CMK (cell line): ENCODE results near the gene B3GLCT.
"Not testable (repeated sequence)": the region's sequence is repeated elsewhere in the genome, so short reads cannot be mapped to it uniquely, and the experiment has no call there.

Experiments used
- DNase-seq: peaks from one replicate; pipeline ENCODE4 v3.0.0-alpha.2; 2010; ENCODE audit warnings: low read depth

Gene B3GLCT

DNA sequence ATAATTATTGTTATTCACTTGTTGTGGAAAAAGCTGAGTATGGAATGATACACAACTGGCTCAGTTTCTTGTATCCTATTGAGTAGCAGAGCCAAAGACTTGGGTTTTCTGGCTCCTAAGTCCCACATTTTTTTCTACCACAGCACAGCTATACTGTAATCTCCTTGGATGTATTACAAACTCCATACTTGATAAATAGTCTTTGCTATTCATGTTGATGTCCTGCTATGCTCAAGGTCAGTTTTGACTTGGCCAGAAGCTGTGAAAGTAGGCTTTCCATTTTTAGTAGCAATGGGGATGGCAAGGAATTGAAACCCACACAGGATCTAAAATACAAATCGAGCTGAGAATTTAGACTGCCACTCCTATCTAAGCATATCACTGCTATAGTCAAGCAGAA is 79.1 kb downstream of the B3GLCT start:
- no peak for DNase-seq

GRCh38 chr13:31282741-31283455 is 83.1 kb downstream of the B3GLCT start:
- DNase-seq: no peak

GRCh38 chr13:31286930-31287329 is 87.2 kb downstream of the B3GLCT start:
- no peak for DNase-seq

GRCh38 chr13:31301119-31301518 is 101.3 kb downstream of the B3GLCT start:
- no peak for DNase-seq

- DNase-seq: no peak
Measured at GRCh38 chr13:31310356-31310755, 110.6 kb downstream of the B3GLCT start.

DNA sequence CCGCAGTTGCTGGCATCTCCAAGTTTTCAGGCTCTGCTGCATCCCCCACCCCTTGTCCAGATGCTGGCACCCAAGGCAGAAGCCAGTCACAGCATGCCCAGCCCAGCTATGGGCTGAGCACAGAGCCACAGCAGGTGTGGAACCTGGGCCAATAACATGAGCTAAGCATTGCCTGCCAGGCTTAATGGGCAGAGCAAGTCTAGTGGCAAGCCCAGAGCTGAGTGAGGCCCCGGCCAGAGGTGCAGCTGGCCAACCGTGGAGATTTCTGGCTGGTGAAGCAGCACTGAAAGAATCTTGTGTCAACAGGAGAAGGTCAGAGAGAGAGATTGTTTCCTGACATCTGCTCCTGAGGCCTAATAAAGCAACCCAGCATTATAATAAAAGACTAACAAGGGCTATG is 111.0 kb downstream of the B3GLCT start:
- DNase-seq: no peak

GRCh38 chr13:31311921-31312320 is 112.1 kb downstream of the B3GLCT start:
- DNase-seq: peak; percentile 4

GRCh38 chr13:31314961-31315360 is 115.2 kb downstream of the B3GLCT start:
- DNase-seq: no peak

DNA sequence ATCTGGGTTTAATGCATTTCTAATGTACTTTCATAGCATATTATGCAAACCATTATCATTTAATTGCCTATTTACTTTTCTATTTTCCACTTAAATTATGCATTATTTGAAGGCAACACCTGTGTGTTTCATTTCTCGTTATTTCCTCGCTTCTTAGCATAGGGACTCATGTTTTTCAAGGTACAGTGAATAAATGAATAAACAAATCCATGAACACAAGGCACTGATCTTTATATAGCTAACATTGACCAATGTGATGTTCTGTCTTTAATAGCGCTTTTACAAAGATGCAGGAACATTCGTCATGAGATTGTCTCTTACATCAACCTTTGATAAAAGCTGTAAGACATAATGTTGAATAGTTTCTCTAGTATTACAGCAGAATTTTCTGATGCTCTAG is 121.2 kb downstream of the B3GLCT start:
- no peak for DNase-seq

- no peak for DNase-seq
Measured at GRCh38 chr13:31321457-31321856, 121.7 kb downstream of the B3GLCT start.

DNA sequence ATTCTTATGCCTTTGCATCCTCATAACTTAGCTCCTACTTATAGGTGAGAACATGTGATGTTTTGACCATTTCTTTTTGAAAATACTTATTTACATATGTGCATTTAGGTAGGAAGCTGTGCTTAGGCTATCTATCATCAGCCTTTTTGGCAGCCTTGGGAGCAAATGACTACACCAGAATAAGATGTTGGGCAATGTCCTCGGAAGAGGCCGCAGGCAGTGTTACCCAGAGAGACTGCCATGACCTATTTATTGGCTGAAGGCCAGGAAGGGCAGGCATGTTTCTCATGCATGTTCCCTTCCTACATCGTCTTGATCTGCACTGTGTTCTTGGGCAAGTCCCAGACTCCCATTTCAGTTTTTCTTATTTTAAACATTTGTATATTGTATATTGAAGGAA is 122.3 kb downstream of the B3GLCT start:
- no peak for DNase-seq

- DNase-seq: no peak
Measured at GRCh38 chr13:31322702-31323405, 123.1 kb downstream of the B3GLCT start.

- DNase-seq: no peak
Measured at GRCh38 chr13:31327182-31327860, 127.5 kb downstream of the B3GLCT start.

- DNase-seq: no peak
Measured at GRCh38 chr13:31328549-31329235, 128.9 kb downstream of the B3GLCT start.

DNA sequence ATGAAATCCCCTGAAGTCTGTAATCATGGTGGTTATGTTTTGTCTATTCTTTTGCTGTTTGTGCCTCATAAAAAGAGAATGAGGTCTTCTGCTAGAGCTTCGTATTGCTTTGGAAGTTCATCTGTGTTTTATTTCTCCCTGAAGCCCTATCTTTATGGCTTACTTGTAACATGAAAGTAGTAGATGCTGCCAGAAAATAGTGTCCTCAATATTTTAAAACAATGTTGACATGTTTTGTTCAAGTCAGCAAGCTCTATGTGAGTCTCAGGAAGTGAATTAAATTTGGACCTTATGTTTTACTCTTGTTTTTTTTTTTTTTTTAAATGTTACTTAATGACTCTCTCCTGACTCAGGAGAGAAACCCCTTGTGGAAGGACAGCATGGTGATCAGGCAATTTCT is 130.5 kb downstream of the B3GLCT start:
- DNase-seq: no peak

- DNase-seq: no peak
Measured at GRCh38 chr13:31331068-31331467, 131.3 kb downstream of the B3GLCT start.

DNA sequence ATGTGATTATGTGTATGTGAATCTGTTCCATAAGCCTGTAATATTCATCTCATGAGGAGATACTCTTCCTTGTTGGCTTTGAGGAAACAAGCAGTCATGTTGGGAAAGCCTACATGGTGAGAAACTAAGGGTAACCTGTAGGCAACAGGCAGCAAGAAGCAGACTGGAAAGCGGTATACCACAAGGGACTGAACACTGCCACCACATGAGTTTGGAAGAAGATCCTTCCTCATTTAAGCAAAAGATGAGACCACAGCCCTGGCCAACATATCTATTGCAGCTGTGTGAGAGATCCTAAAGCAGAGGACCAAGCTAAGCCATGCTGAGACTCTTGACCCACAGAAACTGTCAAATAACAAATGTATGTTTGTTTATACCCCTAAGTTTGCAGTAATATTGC is 134.8 kb downstream of the B3GLCT start:
- DNase-seq: no peak

DNA sequence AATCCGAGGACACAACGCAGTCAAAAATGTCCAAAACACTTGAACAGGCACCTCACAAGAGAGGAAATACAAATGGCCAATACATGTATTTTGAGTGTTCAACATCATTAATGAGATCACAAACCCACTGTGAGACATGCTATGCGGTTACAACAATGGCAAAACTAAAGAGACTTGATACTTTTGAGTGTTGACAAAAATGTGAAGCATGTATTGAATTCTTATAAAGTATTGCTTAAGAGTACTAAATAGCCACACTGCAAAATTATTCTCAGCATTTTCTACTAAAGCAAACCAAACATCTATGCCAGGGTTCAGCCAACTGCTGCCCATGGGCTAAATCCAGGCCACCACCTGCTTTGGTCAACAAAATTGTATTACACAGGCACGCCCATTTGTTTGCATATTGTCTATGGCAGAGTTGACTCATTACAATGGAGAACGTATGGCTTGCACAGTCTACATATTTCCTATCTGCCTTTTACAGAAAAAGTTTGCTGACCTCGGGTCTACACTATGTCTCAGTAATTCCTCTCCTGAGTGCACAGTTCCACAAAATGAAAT is 135.3 kb downstream of the B3GLCT start:
- DNase-seq: no peak

GRCh38 chr13:31339616-31340015 is 139.8 kb downstream of the B3GLCT start:
- not testable (repeated sequence) for DNase-seq

DNA sequence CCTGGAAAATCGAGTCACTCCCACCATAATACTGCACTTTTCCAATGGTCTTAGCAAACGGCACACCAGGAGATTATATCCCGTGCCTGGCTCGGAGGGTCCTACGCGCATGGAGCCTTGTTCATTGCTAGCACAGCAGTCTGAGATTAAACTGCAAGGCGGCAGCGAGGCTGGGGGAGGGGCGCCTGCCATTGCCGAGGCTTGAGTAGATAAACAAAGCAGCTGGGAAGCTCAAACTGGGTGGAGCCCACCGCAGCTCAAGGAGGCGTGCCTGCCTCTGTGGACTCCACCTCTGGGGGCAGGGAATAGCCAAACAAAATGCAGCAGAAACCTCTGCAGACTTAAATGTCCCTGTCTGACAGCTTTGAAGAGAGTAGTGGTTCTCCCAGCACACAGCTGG is 141.1 kb downstream of the B3GLCT start:
- DNase-seq: not testable (repeated sequence)

DNA sequence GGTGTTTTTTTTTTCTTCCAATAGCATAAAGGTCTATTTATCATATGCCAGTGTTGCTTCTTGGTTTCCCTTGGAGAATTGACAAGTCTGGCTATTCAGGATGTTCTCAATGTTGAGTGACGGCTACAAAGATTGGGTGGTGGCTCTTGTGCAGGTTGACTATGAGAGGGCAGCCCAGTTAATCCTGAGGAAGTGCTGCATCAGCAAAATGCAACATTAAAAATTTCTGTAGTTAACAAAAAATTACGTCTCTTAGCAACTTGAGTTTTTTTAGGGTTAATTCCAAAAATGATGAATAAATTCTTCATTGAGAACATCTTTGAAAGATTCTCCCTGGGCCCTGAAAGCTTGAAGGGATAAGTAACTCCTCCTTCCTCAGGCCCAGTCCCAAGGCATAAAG is 147.1 kb downstream of the B3GLCT start:
- DNase-seq: no peak

DNA sequence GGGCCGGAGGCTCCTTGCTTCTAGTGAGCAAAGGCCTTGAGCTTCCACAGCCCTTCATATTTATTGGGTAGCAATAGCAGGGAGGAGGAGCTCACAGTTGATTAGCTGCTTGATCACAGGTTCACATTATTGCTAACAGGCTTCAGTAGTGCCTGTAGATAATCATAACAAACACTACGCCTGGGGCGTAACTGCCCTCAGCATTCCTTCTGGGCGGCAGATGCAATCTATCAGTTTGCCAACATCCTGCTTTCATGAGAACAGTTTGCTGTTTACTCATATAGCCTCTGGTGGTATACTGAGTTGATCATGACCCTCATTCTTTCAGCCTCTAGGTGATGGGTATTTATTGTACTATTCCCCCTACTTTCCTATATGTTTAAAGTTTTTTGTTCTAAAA is 149.4 kb downstream of the B3GLCT start:
- DNase-seq: no peak
